DOHH2 (cell line): ENCODE measurements around the gene MUC20.

Source experiments
- EZH2phosphoT487 ChIP-seq: fragments of 200-600 bp; sonication (generic); IDR thresholded peaks from 2 replicates; pipeline ENCODE4 v1.6.1; 2017; ENCODE audit warnings: borderline replicate concordance, mild to moderate bottlenecking, antibody characterized with exemption, low read length, moderate library complexity, mixed read lengths
- TF ChIP-seq, protein P1 (sequence below): fragments of 200-600 bp; sonication (generic); IDR thresholded peaks from one replicate; pipeline ENCODE4 v1.5.1; 2014; ENCODE audit warnings: antibody characterized with exemption, mild to moderate bottlenecking, low read depth, low read length; ENCODE audit not compliant: poor library complexity, severe bottlenecking

DNA sequence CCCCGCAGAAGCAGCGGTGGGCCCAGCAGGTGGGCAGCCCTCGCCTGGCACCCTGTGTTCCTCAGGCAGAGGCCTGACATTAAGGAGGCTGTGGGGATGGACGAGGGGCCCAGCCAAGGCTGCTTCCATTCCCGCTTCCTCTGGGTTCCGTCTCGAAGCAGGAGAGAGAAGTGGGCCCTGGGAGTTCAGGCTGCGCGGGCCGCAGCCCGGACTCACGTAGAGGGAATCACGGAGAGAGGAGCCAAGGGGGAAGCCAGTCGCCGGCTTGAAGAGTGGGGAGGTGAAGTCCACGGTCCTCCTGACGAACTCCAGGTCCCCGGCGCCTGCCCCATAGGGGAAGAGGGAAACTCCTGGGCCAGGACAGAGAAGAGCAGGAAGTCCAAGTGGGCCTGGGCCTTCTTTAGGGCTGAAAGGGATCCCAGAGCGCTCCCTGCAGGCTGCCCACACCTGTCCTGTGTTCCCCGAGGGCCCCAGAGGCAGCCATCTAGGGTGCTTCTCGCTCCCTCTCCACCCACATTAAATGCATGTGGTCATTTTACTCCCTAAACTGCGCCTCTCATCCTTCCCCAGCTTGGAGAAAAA lies 53.3 kb downstream of the MUC20 start:
- TF ChIP-seq EZH2phosphoT487, result no peak
- TF ChIP-seq, protein P1, sequence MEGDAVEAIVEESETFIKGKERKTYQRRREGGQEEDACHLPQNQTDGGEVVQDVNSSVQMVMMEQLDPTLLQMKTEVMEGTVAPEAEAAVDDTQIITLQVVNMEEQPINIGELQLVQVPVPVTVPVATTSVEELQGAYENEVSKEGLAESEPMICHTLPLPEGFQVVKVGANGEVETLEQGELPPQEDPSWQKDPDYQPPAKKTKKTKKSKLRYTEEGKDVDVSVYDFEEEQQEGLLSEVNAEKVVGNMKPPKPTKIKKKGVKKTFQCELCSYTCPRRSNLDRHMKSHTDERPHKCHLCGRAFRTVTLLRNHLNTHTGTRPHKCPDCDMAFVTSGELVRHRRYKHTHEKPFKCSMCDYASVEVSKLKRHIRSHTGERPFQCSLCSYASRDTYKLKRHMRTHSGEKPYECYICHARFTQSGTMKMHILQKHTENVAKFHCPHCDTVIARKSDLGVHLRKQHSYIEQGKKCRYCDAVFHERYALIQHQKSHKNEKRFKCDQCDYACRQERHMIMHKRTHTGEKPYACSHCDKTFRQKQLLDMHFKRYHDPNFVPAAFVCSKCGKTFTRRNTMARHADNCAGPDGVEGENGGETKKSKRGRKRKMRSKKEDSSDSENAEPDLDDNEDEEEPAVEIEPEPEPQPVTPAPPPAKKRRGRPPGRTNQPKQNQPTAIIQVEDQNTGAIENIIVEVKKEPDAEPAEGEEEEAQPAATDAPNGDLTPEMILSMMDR, result no peak
